Natural killer cell (primary cell): ENCODE measurements around the gene TEX264. TPM values are rescaled to one million over a fixed set of nuclear protein-coding genes. Genes with fewer than 3 reads are reported as not detected.
"Not testable (repeated sequence)": the region's sequence is repeated elsewhere in the genome, so short reads cannot be mapped to it uniquely, and the experiment has no call there.

ENCODE experiments used
- ATAC-seq, 3 donors: fragments of 150-1000 bp in 2 of 3; fragments of 200-7000 bp in 1 of 3; cut with Tn5 transposase; 1 replicate in 1 of 3; 2 replicates in 2 of 3; pipeline ENCODE4 v1.10.0; 2021; ENCODE audit warnings: mild to moderate bottlenecking in 2 of 3, moderate library complexity in 2 of 3
- DNase-seq, 2 donors: peaks; one replicate each; pipeline versions ENCODE4 v3.0.0 to v3.0.0-alpha.2; 2013 to 2021; ENCODE audit warnings: mixed read lengths in 1 of 2
- H3K27ac ChIP-seq: one replicate; pipeline ENCODE4 v1.5.1; 2013; ENCODE audit warnings: mild to moderate bottlenecking, low read length
- H3K27me3 ChIP-seq: one replicate; pipeline ENCODE4 v1.6.1; 2013; ENCODE audit warnings: low read length; ENCODE audit not compliant: control insufficient read depth, insufficient read depth
- H3K36me3 ChIP-seq: one replicate; pipeline ENCODE4 v1.6.1; 2013; ENCODE audit warnings: low read length; ENCODE audit not compliant: control insufficient read depth, insufficient read depth
- H3K4me1 ChIP-seq: one replicate; pipeline ENCODE4 v1.6.1; 2013; ENCODE audit warnings: low read length; ENCODE audit not compliant: control insufficient read depth, insufficient read depth
- H3K4me3 ChIP-seq: one replicate; pipeline ENCODE4 v1.5.1; 2013; ENCODE audit warnings: low read length
- H3K9me3 ChIP-seq: one replicate; pipeline ENCODE4 v1.6.1; 2013; ENCODE audit warnings: low read length; ENCODE audit not compliant: control insufficient read depth, insufficient read depth
- H3K27ac Mint-ChIP-seq, 2 donors: one replicate each; pipeline ENCODE4 v1.8.0; 2022; ENCODE audit warnings: mild to moderate bottlenecking in 2 of 2, mixed read lengths in 2 of 2, moderate library complexity in 1 of 2
- H3K27me3 Mint-ChIP-seq, 2 donors: one replicate each; pipeline ENCODE4 v1.8.0; 2022; ENCODE audit warnings: low read depth in 2 of 2, mixed read lengths in 2 of 2
- H3K36me3 Mint-ChIP-seq: one replicate; pipeline ENCODE4 v1.8.0; 2022; ENCODE audit warnings: mixed read lengths
- H3K4me1 Mint-ChIP-seq, 2 donors: one replicate each; pipeline ENCODE4 v1.8.0; 2022; ENCODE audit warnings: mixed read lengths in 2 of 2
- H3K4me3 Mint-ChIP-seq: one replicate; pipeline ENCODE4 v1.8.0; 2022; ENCODE audit warnings: mild to moderate bottlenecking, moderate library complexity, mixed read lengths
- H3K9me3 Mint-ChIP-seq, 2 donors: one replicate each; pipeline ENCODE4 v1.8.0; 2022; ENCODE audit warnings: mixed read lengths in 2 of 2
- WGBS: methylation state at CpG from one replicate; pipeline ENCODE4 v1.1.7; 2013; ENCODE audit warnings: missing lambda C conversion rate; ENCODE audit not compliant: insufficient coverage; 5-methylcytosine and 5-hydroxymethylcytosine counted together
- intact Hi-C: fragments of 100-400 bp; cut with micrococcal nuclease; formaldehyde crosslinking; loops from one replicate; pipeline ENCODE4 v1.14.2; 2022
- total RNA-seq, 4 donors: library from RNA; stranded (reverse); fragments of 120-200 nt in 1 of 4; gene quantifications; one replicate each; pipeline versions ENCODE4 v1.2.3 to v1.2.4, GENCODE V29; 2013 to 2022
- TF ChIP-seq, protein P1 (sequence below): fragments of 200-600 bp; IDR thresholded peaks from one replicate; pipeline ENCODE4 v1.8.0; 2022; ENCODE audit warnings: antibody characterized with exemption

TEX264 gene
- total RNA-seq, 3 donors from 2014 or later (not counting 1 experiment from before 2014, with no cell fraction given) = 41.1 to 46.8 (median 45.4) TPM

GRCh38 chr3:51735039-51735438, 64.0 kb downstream of the TEX264 start:
- Mint-ChIP-seq H3K27ac (no peak overlapping the region), H3K27me3 (peaks cover 9 to 21% of the 10 kb centered on the region in 2 donors)

GRCh38 chr3:51735950-51736349, 64.9 kb downstream of the TEX264 start:
- Mint-ChIP-seq H3K4me1 (peaks cover 10% of the 10 kb centered on the region in 2 donors), H3K27ac (no peak overlapping the region), H3K27me3 (peaks cover 9 to 16% of the 10 kb centered on the region in 2 donors), H3K9me3 (no peaks in the 10 kb centered on the region), H3K36me3 (no peaks in the 10 kb centered on the region), H3K4me3 (no peak overlapping the region)
- Histone ChIP-seq H3K9me3 (no peaks in the 10 kb centered on the region), H3K27ac (no peak overlapping the region), H3K4me1 (no peaks in the 10 kb centered on the region), H3K27me3 (peaks cover 3% of the 10 kb centered on the region), H3K36me3 (no peaks in the 10 kb centered on the region), H3K4me3 (no peak overlapping the region)
- WGBS = 75% methylated on average over 2 of the region's 2 CpGs
- DNase-seq = no peak
- intact Hi-C loops = no loop called here
- ATAC-seq = no peak
- TF ChIP-seq, protein P1, sequence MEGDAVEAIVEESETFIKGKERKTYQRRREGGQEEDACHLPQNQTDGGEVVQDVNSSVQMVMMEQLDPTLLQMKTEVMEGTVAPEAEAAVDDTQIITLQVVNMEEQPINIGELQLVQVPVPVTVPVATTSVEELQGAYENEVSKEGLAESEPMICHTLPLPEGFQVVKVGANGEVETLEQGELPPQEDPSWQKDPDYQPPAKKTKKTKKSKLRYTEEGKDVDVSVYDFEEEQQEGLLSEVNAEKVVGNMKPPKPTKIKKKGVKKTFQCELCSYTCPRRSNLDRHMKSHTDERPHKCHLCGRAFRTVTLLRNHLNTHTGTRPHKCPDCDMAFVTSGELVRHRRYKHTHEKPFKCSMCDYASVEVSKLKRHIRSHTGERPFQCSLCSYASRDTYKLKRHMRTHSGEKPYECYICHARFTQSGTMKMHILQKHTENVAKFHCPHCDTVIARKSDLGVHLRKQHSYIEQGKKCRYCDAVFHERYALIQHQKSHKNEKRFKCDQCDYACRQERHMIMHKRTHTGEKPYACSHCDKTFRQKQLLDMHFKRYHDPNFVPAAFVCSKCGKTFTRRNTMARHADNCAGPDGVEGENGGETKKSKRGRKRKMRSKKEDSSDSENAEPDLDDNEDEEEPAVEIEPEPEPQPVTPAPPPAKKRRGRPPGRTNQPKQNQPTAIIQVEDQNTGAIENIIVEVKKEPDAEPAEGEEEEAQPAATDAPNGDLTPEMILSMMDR = no peak

More at GRCh38 chr3:51735039-51735438, 64.0 kb downstream of the TEX264 start:
- TF ChIP-seq, protein P1 = no peak
- Histone ChIP-seq H3K9me3 (no peaks in the 10 kb centered on the region), H3K4me1 (no peaks in the 10 kb centered on the region), H3K36me3 (no peaks in the 10 kb centered on the region), H3K27me3 (peaks cover 3% of the 10 kb centered on the region), H3K4me3 (no peak overlapping the region), H3K27ac (no peak overlapping the region)
- ATAC-seq = no peak
- Mint-ChIP-seq H3K36me3 (no peaks in the 10 kb centered on the region), H3K9me3 (no peaks in the 10 kb centered on the region), H3K4me3 (no peak overlapping the region), H3K4me1 (peaks cover 10% of the 10 kb centered on the region in 2 donors)
- intact Hi-C loops = no loop called here
- no peak for DNase-seq
- no CpG with 5 or more reads among the region's 3 CpGs for WGBS

- DNase-seq (no peak), ATAC-seq (no peak)
- Mint-ChIP-seq H3K36me3 (no peaks in the 10 kb centered on the region), H3K9me3 (no peaks in the 10 kb centered on the region), H3K27me3 (peaks cover 6 to 16% of the 10 kb centered on the region in 2 donors), H3K27ac (no peak overlapping the region), H3K4me1 (peaks cover 10 to 13% of the 10 kb centered on the region in 2 donors), H3K4me3 (no peak overlapping the region)
- H3K9me3 ChIP-seq = no peaks in the 10 kb centered on the region
- no peak overlapping the region for H3K27ac ChIP-seq
- H3K4me1 ChIP-seq = no peaks in the 10 kb centered on the region
- H3K36me3 ChIP-seq = no peaks in the 10 kb centered on the region
- intact Hi-C loops = no loop called here
- H3K4me3 ChIP-seq = no peak overlapping the region
- H3K27me3 ChIP-seq = peaks cover 3% of the 10 kb centered on the region
- WGBS = 54% methylated on average over 3 of the region's 4 CpGs
- TF ChIP-seq, protein P1 = no peak
Measured at GRCh38 chr3:51739110-51739509, 68.1 kb downstream of the TEX264 start.

DNA sequence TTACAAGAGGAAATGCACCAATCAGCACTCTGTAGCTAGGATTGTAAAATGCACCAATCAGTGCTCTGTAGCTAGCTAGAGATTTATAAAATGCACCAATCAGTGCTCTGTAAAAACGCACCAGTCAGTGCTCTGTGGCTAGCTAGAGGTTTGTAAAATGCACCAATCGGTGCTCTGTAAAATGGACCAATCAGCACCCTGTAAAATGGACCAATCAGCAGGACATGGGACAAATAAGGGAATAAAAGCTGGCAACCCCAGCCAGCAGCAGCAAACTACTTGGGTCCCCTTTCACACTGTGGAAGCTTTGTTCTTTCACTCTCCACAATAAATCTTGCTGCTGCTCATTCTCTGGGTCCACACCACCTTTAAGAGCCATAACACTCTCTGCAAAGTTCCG, 71.3 kb downstream of the TEX264 start:
- H3K36me3 ChIP-seq, ATAC-seq, intact Hi-C loops, H3K4me3 ChIP-seq, H3K27ac Mint-ChIP-seq, DNase-seq, H3K27me3 ChIP-seq, H3K9me3 Mint-ChIP-seq, H3K4me1 Mint-ChIP-seq, H3K4me1 ChIP-seq, H3K4me3 Mint-ChIP-seq, H3K27ac ChIP-seq, H3K9me3 ChIP-seq, H3K36me3 Mint-ChIP-seq: not testable (repeated sequence)
- peaks cover 5 to 16% of the 10 kb centered on the region in 2 donors for H3K27me3 Mint-ChIP-seq
- 91% methylated on average over 3 of the region's 3 CpGs for WGBS

- H3K9me3 Mint-ChIP-seq, H3K27ac Mint-ChIP-seq, DNase-seq, H3K4me1 ChIP-seq, H3K36me3 ChIP-seq, H3K27ac ChIP-seq, H3K4me3 ChIP-seq, ATAC-seq, H3K4me1 Mint-ChIP-seq, H3K9me3 ChIP-seq, H3K27me3 ChIP-seq, H3K36me3 Mint-ChIP-seq, intact Hi-C loops, H3K4me3 Mint-ChIP-seq: not testable (repeated sequence)
- H3K27me3 Mint-ChIP-seq = peaks cover 5 to 14% of the 10 kb centered on the region in 2 donors
- 62% methylated on average over 4 of the region's 4 CpGs for WGBS
Measured at GRCh38 chr3:51742978-51743377, 71.9 kb downstream of the TEX264 start.
